Right atrium auricular region (tissue), 2 donors: ENCODE results near the gene UQCC3. TPM values are rescaled to one million over a fixed set of nuclear protein-coding genes. Genes with fewer than 3 reads are reported as not detected.
A peak's percentile ranks its signal among the peaks of the same experiment; 100 is the strongest.

Source experiments
- DNase-seq: peaks from one replicate; pipeline ENCODE4 v3.0.0-alpha.2; 2019; ENCODE audit warnings: low spot score
- H3K27ac ChIP-seq, 2 donors: fragments of 200-600 bp; sonication (generic); 1 replicate in 1 of 2; 2 replicates in 1 of 2; pipeline ENCODE4 v1.5.1; 2016 to 2019
- H3K27me3 ChIP-seq, 2 donors: fragments of 200-600 bp; sonication (generic); one replicate each; pipeline versions ENCODE4 v1.5.1 to v1.6.0; 2017 to 2019
- H3K36me3 ChIP-seq: fragments of 200-600 bp; sonication (generic); one replicate; pipeline ENCODE4 v1.5.1; 2016
- H3K4me1 ChIP-seq, 2 donors: fragments of 200-600 bp; sonication (generic); one replicate each; pipeline versions ENCODE4 v1.5.1 to v1.6.0; 2017 to 2019
- H3K4me3 ChIP-seq, 2 donors: fragments of 200-600 bp; sonication (generic); 1 replicate in 1 of 2; 2 replicates in 1 of 2; pipeline ENCODE4 v1.5.1; 2017 to 2019; ENCODE audit warnings: mild to moderate bottlenecking in 1 of 2, moderate library complexity in 1 of 2
- H3K9me3 ChIP-seq, 2 donors: fragments of 200-600 bp; sonication (generic); one replicate each; pipeline ENCODE4 v1.5.1; 2019
- total RNA-seq, 2 donors: library from RNA; depleted of rRNA; stranded (reverse); fragments of >200 nt; gene quantifications; one replicate each; pipeline ENCODE4 v1.1.0, GENCODE V29; 2016
- TF ChIP-seq, protein P1 (sequence below), 2 donors: fragments of 200-600 bp; sonication (generic); IDR thresholded peaks; one replicate each; pipeline ENCODE4 v1.5.1; 2019; ENCODE audit warnings: antibody characterized with exemption in 2 of 2

UQCC3 gene
- total RNA-seq, 2 donors from 2014 or later, result 5.0 to 8.7 TPM

DNA sequence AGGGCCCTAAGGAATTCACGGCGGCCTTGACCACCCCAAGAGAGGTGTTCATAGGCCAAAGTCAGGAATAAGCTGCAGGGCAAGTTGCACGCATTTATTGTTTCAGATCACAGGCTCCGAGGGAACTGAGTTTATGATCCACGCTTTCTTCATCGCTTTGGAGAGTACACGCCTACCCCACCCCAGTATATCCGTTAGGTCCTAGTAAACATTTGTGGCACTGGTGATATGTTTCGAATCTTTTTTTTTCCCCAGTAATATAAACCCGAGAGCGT is 25.9 kb upstream of the UQCC3 start:
- H3K27me3 ChIP-seq, result no peaks in the 10 kb centered on the region
- TF ChIP-seq, protein P1, sequence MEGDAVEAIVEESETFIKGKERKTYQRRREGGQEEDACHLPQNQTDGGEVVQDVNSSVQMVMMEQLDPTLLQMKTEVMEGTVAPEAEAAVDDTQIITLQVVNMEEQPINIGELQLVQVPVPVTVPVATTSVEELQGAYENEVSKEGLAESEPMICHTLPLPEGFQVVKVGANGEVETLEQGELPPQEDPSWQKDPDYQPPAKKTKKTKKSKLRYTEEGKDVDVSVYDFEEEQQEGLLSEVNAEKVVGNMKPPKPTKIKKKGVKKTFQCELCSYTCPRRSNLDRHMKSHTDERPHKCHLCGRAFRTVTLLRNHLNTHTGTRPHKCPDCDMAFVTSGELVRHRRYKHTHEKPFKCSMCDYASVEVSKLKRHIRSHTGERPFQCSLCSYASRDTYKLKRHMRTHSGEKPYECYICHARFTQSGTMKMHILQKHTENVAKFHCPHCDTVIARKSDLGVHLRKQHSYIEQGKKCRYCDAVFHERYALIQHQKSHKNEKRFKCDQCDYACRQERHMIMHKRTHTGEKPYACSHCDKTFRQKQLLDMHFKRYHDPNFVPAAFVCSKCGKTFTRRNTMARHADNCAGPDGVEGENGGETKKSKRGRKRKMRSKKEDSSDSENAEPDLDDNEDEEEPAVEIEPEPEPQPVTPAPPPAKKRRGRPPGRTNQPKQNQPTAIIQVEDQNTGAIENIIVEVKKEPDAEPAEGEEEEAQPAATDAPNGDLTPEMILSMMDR (IDR thresholded peaks at IDR 0.05), result no peak
- peaks cover 30% of the 10 kb centered on the region for H3K36me3 ChIP-seq
- H3K27ac ChIP-seq, result peak overlapping the region; percentile 85 to 86
- no peak for DNase-seq
- no peaks in the 10 kb centered on the region for H3K9me3 ChIP-seq
- peaks cover 0 to 27% of the 10 kb centered on the region in 2 donors for H3K4me1 ChIP-seq
- H3K4me3 ChIP-seq, result peak overlapping the region; percentile 78 to 81

DNA sequence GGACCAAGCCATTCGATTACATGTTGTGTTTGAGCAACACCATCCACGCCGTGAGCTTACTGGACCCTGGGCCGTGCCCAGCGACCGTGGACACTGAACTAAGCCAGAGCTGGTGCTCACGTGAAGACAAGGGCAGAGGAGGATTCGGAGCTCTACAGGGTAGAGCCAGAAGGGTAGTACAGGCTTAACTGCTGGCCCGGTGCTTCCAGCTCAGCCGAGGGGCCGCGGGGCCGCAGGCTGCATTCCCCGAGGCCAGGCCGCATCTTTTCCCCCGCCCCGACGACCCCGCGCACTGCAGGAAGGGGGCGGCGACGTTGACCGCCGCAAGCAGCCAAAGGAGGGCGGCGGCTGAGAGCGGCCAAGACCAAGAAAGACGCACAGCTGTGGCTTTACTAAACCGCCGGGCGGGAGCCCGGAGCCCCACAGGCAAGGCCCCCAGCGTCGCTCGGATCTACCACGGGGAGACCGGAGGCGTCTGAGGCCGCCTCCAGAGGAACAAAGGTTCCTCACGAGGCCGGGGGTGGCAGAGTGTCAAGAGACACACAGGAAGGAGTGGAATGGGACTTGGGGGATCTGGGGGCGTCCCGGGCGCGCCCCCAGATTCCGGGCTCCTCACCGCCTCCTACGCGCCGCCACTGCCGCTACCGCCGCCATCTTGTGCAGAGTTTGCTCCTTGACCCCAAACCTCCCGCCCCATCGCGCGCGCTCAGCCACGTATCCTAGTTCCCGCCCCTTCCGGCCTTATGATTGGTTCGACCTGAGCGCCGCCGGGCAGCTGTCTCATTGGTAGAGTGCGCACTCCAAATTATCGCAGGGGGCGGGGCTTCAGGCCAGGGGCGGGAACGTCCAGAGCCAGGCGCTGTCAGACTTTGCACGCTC is 25.3 kb upstream of the UQCC3 start, which contains the start of gene GANAB:
GANAB (minus strand) TSS at position 668 of the 879 bp plus-strand sequence; CDS start at position 654, 14 bp downstream.
- H3K9me3 ChIP-seq, result no peaks in the 10 kb centered on the region
- DNase-seq, result peak; percentile 99
- TF ChIP-seq, protein P1 (IDR thresholded peaks at IDR 0.05), result peak in 1 of 2 donors; percentile 19
- H3K4me3 ChIP-seq, result peak within 1 kb of the TSS; percentile 78 to 81
- H3K36me3 ChIP-seq, result peaks cover 30% of the 10 kb centered on the region
- peaks cover 0 to 27% of the 10 kb centered on the region in 2 donors for H3K4me1 ChIP-seq
- H3K27me3 ChIP-seq, result no peaks in the 10 kb centered on the region
- peak within 1 kb of the TSS; percentile 85 to 86 for H3K27ac ChIP-seq

DNA sequence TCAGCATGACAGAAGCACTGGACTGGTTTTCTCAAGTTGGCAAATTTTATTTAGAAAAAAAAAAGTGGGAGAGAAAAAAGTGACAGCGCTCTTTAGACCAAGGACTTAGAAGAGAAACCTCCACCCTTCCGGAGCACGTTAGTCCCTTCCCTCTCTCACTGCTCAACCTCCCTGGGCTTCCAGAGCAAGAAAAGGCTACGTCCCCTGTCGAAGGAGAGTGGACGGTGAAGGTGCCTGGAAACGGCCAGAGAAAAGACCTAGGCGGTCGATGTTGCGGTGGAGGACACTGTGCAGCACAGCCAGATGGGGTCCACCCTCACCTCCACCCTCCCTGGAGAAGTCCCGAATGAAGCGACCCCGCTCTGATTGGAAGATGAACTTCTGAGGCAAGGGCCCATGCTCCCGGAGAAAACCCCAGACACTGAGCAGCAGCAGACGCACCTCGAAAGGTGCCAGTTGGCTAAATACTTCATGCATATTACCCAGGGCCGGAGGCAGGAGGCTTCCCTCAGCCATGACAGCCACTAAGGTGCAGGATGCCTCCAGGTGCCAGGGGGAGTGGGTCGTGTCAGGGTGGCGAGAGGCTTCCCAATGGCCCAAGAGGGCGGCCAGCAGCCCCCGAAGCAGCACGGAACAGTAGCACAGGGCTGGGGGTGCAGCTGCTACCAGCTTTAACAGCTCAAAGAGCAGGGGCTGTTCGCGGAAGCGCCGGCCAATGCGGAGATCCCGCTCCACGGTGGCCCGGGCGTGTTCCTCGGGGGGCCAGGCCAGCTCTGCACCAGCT is 24.5 kb upstream of the UQCC3 start:
- Histone ChIP-seq H3K4me1 (peaks cover 0 to 36% of the 10 kb centered on the region in 2 donors), H3K9me3 (no peaks in the 10 kb centered on the region), H3K36me3 (peaks cover 30% of the 10 kb centered on the region), H3K27ac (no peak overlapping the region), H3K4me3 (peak overlapping the region in 1 of 2 donors; percentile 78), H3K27me3 (no peaks in the 10 kb centered on the region)
- no peak for DNase-seq
- TF ChIP-seq, protein P1 (IDR thresholded peaks at IDR 0.05), result no peak

DNA sequence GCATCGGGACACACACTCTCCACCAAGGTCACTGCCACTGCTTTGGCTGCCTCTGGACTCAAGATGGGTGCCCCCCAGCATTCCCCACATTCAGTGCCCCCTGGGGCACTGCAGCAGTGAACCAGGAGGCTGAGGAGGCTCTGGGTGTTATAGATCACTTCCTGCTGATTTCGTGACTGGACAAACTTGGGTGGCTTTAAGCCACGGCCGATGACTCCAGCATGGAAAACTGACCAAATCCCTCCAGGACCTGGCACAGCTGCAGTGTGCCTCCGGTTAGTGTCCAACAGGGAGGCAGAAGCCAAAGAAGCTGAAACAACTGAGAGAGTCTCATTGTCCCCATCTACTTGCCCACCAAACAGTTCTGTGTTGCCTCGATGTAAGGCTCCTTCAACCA is 23.9 kb upstream of the UQCC3 start:
- no peak for DNase-seq
- H3K27ac ChIP-seq, result no peak overlapping the region
- TF ChIP-seq, protein P1 (IDR thresholded peaks at IDR 0.05), result no peak
- no peak overlapping the region for H3K4me3 ChIP-seq
- H3K4me1 ChIP-seq, result peaks cover 0 to 41% of the 10 kb centered on the region in 2 donors
- no peaks in the 10 kb centered on the region for H3K9me3 ChIP-seq
- no peaks in the 10 kb centered on the region for H3K27me3 ChIP-seq
- peaks cover 27% of the 10 kb centered on the region for H3K36me3 ChIP-seq

DNA sequence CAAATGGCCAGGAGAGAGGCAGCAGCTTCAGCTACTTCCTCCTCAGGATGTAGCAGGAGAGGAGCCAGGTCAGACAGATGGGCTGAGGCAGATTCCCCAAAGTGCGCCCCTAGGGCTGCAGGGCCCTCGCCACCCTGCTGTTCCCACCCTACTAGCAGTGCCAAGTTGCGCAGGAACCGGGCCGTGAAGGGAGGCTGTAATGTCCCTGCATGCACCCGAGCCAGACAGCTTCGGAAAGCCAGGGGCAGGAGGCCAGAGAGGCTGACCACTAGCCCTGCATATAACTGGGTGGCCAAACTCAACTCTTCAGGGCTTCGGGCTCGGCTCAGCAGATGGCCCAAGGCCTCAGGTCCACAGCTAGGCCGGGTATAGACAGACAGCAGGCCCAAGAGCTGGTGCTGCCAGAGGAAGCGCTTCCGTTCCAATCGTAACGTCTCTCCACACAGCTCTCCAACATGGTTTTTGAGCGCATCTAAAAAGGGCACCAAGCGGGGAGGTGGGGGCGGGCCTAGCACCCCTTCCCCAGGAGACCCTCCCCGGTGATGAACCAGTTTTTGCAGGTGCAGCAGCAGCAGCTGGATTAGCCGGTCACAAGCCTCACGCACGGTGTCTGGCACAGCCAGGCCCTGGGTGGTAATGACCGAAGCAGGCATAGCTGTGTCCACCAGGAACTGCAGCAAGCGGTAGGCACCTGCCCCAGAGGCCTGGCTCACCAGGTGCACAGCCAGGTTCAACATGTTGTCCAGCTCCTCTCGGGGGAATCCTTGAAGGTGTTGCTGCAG is 23.1 kb upstream of the UQCC3 start:
- H3K27me3 ChIP-seq, result no peaks in the 10 kb centered on the region
- peaks cover 20% of the 10 kb centered on the region for H3K36me3 ChIP-seq
- TF ChIP-seq, protein P1 (IDR thresholded peaks at IDR 0.05), result no peak
- no peaks in the 10 kb centered on the region for H3K9me3 ChIP-seq
- H3K4me1 ChIP-seq, result peaks cover 0 to 42% of the 10 kb centered on the region in 2 donors
- no peak for DNase-seq
- no peak overlapping the region for H3K4me3 ChIP-seq
- H3K27ac ChIP-seq, result no peak overlapping the region
